Uterus (tissue), 2 donors: Measurements from ENCODE around the gene PXMP4.

Experiments used
- POLR2A ChIP-seq, 2 donors: fragments of 450-650 bp; IDR thresholded peaks; one replicate each; pipeline ENCODE4 v1.6.1; 2016; ENCODE audit warnings: antibody characterized with exemption in 2 of 2, mild to moderate bottlenecking in 1 of 2, moderate library complexity in 1 of 2
- TF ChIP-seq, protein P1 (sequence below), 4 experiments: fragments of 200-600 bp in 2 of 4; fragments of 450-650 bp in 2 of 4; sonication (generic) in 2 of 4; IDR thresholded peaks; one replicate each; pipeline ENCODE4 v1.5.1; 2016 to 2019; ENCODE audit warnings: antibody characterized with exemption in 4 of 4, mild to moderate bottlenecking in 2 of 4, moderate library complexity in 1 of 4

DNA sequence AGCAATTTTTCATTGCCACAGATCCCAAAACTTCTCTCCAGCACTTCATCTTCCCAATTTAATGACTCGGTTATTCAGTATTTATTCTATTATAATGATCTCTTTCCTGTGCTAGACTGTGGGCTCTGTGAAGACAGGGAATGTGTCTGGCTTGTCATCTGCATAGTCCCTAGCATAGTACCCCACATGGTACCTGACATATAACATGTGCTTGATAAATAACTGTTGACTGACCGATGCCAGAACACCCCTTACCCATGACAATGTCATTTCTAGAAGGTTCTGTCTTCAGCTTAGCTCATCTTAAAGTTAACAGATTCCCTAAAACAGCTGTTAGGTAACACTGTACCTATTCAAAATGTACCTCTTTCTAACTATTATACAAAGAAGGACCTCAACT is 3.6 kb downstream of the PXMP4 start:
- TF ChIP-seq, protein P1, sequence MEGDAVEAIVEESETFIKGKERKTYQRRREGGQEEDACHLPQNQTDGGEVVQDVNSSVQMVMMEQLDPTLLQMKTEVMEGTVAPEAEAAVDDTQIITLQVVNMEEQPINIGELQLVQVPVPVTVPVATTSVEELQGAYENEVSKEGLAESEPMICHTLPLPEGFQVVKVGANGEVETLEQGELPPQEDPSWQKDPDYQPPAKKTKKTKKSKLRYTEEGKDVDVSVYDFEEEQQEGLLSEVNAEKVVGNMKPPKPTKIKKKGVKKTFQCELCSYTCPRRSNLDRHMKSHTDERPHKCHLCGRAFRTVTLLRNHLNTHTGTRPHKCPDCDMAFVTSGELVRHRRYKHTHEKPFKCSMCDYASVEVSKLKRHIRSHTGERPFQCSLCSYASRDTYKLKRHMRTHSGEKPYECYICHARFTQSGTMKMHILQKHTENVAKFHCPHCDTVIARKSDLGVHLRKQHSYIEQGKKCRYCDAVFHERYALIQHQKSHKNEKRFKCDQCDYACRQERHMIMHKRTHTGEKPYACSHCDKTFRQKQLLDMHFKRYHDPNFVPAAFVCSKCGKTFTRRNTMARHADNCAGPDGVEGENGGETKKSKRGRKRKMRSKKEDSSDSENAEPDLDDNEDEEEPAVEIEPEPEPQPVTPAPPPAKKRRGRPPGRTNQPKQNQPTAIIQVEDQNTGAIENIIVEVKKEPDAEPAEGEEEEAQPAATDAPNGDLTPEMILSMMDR (IDR thresholded peaks at IDR 0.05): no peak
- TF ChIP-seq POLR2A (IDR thresholded peaks at IDR 0.05): no peak
